Glomerular endothelial cell (primary cell): Measurements from ENCODE around the gene DIS3L2. TPM values are rescaled to one million over a fixed set of nuclear protein-coding genes. Genes with fewer than 3 reads are reported as not detected.
"Not testable (repeated sequence)": the region's sequence is repeated elsewhere in the genome, so short reads cannot be mapped to it uniquely, and the experiment has no call there.

Experiments used
- DNase-seq: peaks from one replicate; pipeline ENCODE4 v3.0.0-alpha.2; 2011; ENCODE audit warnings: low read depth, low spot score; ENCODE audit errors: extremely low read depth
- total RNA-seq: library from RNA; depleted of rRNA; stranded (reverse); fragments of >200 nt; gene quantifications from 2 replicates; pipeline ENCODE4 v1.2.3, GENCODE V29; 2015

Gene DIS3L2
- total RNA-seq, 1 donor from 2014 or later = 33.5 TPM

DNA sequence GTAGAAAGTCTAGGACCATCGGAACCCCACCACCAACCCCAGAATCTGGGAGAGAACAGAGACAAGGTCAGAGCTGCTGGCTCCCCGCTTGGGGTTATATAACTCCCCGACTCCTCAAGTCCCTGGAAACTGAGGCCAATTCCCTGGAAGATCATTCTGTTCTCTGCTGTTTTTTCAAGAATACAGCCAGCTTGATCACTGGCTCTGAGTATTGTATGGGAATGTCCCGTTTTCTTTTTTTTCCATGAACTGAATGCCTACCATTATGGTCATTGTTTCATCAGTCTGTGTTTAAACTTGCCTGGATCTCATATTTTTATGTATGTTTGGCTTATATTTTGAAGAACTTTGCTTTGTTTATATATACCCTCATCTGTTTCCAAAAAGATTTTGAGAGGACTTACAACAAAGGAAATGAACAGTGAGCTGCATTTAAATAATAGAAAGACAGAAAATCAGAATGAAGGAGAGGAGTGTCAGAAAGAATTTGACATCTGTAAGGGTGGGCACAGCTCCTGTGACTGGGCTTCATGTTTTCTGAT is 327.0 kb downstream of the DIS3L2 start:
- DNase-seq = no peak

DNA sequence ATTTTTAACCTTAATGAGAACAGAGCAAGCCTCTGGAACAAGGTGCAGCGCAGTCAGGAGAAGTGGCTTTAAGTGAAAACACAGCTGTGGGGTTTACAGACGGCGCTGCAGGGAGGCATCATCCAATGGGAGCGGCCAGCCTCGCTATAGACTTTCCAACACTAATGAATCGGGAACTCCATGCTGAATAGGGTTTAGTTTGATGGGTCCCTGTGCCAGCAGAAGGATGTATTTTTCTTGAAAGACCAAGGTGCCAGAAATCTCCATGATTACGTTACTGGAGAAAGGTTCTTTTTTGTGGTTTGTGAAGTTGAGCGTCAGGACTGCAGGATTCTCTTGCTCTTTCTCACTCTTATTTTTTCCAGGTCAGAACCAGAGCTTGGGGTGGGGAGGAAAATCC is 329.2 kb downstream of the DIS3L2 start:
- DNase-seq = no peak

DNA sequence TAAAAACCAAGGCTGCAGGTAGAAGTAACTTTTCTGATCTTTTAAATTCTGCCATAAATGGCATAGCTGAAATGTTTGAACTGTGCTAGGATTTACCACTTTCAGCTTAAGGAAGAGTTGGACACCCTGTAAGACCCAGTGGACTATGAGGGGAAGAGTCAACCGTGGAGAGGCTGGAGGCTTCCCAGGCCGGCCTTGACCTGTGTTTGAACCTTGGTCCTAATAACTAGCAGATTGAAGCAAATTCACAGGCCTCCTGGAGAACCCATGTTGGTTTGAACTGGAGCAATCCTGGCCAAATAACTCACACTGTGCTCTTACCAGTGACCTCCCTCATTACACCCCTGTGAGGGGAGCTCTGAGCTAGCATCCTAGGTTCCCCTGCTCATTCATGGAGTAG is 329.8 kb downstream of the DIS3L2 start:
- DNase-seq = no peak

GRCh38 chr2:232292395-232293154 is 331.1 kb downstream of the DIS3L2 start:
- peak; percentile 41 for DNase-seq

DNA sequence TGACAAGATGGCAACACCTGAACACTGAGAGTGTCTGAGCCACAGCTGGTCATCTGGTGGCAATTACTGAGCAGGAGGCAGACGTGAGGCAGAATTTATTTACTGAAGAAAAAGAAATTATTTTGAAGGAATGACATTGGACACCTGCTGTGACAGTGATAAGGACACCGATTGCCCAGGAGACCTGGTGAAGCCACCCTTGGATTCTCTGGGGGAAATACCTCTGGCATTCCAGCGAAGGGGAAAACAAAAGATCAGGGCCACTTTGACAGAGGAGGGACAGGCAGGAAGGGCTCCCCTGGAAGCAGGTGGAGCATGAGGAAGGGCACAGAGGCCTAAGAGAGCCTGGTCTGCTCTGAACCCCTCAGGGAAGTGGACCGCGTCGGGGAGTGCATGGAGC is 331.7 kb downstream of the DIS3L2 start:
- no peak for DNase-seq

DNA sequence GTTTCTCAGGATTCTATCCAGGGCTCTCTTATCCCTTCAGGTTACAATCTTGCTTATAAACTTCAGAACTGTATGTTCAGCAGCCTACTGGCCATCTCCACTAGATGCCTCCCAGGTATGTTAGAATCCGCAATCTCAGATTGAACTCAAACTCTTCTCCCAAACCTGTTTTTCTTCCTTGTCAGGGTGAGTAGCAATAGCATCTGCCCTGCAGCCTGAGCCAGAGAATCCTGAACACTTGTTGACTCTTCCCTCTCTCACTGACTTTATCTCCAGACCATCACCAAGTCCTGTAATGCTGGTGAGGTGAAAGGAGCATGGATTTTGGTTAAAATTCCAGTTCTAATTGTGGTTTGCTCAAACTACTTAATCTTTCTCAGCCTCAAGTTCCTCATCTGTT is 334.5 kb downstream of the DIS3L2 start:
- DNase-seq = no peak

DNA sequence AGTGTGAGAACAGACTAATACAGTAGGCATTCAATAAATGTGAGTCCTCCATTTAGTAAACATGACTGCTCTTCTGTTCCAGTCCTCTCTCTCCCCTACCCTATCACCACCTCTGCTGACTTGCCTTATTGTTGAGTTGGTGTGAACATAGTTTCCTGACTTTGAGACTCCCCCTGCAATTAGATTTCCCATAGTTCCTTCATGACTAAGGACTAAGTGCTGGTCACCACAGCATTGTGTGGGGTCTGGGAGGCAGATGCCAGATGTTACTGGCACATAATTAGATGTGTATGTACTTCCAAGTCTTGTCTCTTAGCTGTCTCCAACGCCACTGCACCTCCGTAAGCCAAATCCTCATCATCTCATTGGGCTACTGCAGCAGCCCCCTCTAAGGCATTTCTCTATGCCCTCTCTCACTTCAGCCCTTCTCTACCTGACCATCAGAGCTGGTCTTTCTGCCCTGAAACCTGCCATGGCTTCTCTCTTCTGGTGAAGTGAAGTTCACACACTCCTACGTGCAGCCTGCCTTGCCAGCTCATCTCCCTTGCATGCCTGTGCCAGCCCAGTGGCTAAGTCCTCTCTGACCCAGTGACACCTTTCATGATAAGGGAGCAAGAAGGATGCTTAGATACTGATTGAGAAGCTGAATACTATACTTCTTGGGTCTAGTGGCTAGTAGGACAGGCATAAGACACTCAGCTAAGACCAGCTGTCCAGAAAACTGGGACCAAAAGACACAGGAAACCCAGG is 335.4 kb downstream of the DIS3L2 start:
- DNase-seq = no peak

GRCh38 chr2:232299084-232299483 is 337.6 kb downstream of the DIS3L2 start:
- no peak for DNase-seq

GRCh38 chr2:232299927-232300674 is 338.6 kb downstream of the DIS3L2 start:
- DNase-seq = no peak

DNA sequence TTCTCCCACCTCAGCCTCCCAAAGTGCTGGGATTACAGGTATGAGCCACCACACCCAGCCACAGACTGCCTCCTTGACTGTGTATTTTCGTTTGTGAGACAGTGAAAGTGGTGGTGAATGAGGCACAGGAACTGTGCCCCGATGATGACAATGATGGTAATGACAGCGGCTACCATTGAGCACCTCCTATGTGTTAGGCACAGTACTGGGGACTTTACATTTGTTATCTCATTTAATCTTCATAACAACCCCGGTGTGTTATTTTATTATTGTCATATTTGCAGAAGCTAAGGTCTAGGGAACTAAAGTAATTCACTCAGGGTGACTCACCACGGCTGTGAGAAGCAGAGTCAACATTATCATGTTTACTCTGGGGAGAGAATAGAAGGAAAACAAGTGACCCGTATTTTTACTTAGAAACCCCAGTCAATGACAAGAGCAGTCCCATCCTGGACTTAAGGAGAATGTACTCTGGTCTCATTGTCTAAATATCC is 339.4 kb downstream of the DIS3L2 start:
- DNase-seq = peak; percentile 36

- no peak for DNase-seq
These were observed 342.7 kb downstream of the DIS3L2 start for GRCh38 chr2:232304236-232304635.

DNA sequence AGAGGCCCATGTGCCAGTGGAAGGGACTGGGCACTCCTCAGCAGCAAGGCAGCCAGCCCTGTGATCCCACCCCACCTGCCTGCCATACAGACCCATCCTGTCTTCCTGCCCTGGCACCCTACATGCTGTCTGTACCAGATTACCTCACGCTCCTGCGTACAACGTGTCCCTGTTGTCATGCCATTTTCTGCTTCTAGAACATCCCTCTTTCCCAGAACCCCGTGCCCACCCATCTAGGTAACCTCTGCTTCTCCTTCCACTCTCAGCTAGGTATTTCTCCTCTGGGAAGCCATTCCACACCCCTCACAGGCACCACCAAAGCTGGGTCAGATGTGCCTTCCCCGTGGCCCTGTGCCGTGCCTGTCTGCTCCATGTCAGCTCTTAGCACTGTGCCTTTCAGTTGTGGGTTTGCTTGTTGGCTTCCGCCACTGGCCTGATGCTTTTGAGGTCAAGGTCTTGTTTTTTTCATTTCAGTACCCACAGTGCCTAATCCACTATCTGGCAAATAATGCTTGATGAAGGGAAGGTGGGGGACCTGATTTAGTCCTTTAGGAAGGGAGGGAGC is 345.3 kb downstream of the DIS3L2 start:
- DNase-seq = no peak

DNA sequence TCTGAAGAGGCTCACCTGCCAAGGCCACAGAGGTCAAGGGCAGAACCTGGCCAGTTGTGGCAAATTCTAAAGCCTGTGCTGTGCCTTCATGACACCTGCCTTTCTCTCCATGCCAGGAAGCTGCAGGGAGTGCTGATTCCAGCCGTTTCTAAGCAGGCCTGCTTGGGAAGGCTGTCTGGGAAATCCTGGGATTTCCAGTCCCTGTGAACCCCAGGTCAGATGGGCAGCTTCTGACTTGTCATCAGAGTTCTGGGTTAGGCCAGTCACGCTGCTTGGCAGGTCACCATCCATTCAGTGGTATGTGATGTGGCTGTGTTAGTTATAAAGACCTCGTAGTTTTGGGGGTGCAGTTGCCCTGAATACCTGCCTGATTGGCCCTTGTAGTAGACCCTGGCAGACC is 346.3 kb downstream of the DIS3L2 start:
- no peak for DNase-seq

GRCh38 chr2:232308986-232309385 is 347.5 kb downstream of the DIS3L2 start:
- no peak for DNase-seq

DNA sequence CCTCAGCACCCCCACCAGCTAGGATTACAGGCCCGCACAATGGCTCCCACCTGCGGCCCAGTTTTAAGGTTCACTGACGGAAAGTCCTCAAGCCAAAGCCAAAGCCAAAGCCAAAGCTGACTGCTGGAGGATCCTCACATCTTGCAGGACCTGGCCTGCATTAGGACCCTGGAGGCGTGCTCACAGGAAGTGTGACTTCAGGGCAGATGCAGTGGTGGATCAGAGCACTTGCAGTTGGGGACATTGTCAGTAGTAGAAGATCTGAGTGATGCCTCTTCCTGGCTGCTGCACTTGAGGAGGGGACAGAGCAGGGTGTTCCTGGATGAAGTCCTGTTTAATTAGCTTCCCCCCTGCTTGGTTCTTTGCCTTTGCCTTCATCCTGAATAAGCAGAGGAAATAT is 348.1 kb downstream of the DIS3L2 start:
- no peak for DNase-seq

DNA sequence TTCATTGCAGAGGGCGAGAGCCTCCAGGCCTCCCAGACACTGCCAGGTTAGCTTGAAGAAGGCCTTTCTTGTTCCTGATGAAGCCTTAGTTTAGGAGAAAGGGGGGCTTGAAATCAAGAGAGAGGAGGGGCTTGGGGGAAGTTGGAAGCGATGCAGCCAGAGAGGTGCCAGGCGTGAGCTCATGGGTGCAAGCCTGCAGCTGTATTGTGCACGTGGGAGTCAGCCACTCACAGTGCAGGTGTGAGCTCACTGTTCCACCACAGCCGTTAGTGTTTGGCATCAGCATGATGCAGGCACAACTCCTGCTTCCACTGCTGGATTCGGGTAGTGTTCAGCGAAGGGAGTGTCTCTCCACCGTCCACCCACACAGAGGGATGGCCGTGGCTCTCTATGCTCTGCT is 348.6 kb downstream of the DIS3L2 start:
- no peak for DNase-seq

- no peak for DNase-seq
These were observed 349.2 kb downstream of the DIS3L2 start for GRCh38 chr2:232310696-232311095.

GRCh38 chr2:232313645-232314044 is 352.1 kb downstream of the DIS3L2 start:
- not testable (repeated sequence) for DNase-seq

- DNase-seq = peak; percentile 61
These were observed 353.8 kb downstream of the DIS3L2 start for GRCh38 chr2:232315049-232315922.

GRCh38 chr2:232315923-232316299 is 354.4 kb downstream of the DIS3L2 start:
- no peak for DNase-seq
